HL-60/S4 treated with retinoic acid at 250 ng/mL for 4 days and 3 days (cell line): ENCODE data around the gene WASF1.
"Not testable (repeated sequence)": the region's sequence is repeated elsewhere in the genome, so short reads cannot be mapped to it uniquely, and the experiment has no call there.

Experiments used
- in situ Hi-C: fragments of 300-500 bp; cut with MboI; formaldehyde crosslinking; loops from 2 replicates; pipeline ENCODE4 v1.7.0; 2022; ENCODE audit warnings: low sequenced_read_pairs

Gene WASF1

DNA sequence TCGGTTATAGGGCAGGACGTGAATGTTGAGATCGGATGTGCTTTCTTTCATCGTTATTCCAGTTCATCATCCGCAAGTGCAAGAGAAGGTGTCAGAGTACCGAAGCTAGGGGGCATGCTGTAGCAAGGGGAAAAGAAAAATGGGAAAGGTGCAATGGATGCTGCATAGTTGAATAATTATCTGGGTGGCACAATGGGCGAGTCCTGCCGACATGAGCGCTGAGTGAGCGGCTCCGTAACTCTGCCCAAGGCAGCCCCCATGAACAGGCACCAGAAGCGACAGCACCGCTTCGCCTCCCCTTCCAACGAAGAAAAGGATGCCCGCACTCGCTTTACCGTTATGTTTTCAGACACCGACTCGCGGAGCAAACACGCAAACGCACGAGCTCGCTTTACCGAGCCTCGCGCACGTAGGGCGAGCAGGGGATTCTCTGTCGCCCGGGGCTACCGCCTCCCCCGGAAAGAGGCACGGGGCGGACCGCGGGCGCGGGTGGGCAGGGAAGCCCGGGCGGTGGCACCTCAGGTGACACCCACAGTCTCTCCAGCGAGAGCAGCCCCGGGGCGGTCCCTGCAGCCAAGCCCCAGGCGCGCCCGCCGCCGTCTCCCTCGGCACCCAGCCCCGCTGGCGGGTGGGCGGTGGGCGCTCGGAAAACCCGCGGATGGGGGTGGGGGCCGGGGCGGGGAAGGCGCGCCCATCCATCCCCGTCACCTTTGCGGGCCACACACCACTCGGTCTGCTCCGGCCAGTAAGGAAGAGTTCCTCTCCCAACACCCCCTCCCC is 654 bp downstream of the WASF1 start:
- in situ Hi-C loops = no loop called here

DNA sequence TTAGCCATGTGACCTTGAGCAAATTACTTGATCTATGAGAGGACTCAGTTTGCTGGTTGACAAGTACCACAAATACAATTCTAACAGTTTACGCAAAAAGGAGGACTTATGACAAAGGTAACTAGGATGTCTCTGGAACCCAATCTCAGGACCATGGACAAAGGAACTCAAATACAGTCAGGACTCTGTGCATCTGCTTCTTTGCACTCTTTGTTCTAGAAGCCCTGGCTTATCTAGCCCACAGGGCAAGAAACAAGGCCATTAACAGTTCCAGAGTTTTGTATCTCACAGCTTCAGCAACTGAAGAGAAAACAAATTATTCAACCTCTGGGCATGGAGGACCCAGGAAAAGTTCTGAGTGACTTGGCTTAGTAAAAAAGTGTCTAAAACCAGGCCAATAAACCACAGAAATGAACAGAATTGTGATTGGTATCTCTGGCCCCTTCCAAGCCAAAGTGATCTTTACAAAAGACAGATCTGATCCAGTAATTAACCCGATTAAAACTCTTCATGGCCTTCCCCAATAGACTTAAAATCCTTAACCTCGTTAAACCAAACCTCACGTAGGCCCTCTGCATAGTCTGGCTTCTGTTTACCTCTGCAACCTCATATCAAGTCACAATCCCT is 5.9 kb downstream of the WASF1 start:
- in situ Hi-C loops = no loop called here

GRCh38 chr6:110170081-110170480 is 9.4 kb downstream of the WASF1 start:
- in situ Hi-C loops = no loop called here

- in situ Hi-C loops = no loop called here
These were observed 21.0 kb downstream of the WASF1 start for GRCh38 chr6:110158479-110158878.

GRCh38 chr6:110147870-110148269 is 31.6 kb downstream of the WASF1 start:
- in situ Hi-C loops = no loop called here

DNA sequence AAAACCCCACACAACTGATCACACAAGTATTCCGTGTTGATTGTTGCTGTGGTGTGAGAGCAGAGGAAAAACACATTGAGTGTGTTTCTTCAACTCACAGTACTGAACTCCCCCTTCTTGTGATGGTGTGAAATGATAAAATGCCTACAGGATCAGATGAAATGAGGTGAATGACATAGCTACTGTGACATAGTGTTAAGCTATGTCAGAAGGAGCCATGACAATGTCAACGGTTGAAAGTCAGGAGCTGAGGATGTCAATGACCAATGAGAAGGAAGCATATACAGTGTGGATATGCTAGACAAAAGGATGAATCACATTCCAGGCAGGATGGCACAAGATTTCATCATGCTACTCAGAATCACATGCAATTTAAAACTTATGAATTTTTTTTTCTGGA is 38.8 kb downstream of the WASF1 start:
- in situ Hi-C loops = no loop called here

GRCh38 chr6:110139052-110139451 is 40.4 kb downstream of the WASF1 start:
- in situ Hi-C loops = no loop called here

DNA sequence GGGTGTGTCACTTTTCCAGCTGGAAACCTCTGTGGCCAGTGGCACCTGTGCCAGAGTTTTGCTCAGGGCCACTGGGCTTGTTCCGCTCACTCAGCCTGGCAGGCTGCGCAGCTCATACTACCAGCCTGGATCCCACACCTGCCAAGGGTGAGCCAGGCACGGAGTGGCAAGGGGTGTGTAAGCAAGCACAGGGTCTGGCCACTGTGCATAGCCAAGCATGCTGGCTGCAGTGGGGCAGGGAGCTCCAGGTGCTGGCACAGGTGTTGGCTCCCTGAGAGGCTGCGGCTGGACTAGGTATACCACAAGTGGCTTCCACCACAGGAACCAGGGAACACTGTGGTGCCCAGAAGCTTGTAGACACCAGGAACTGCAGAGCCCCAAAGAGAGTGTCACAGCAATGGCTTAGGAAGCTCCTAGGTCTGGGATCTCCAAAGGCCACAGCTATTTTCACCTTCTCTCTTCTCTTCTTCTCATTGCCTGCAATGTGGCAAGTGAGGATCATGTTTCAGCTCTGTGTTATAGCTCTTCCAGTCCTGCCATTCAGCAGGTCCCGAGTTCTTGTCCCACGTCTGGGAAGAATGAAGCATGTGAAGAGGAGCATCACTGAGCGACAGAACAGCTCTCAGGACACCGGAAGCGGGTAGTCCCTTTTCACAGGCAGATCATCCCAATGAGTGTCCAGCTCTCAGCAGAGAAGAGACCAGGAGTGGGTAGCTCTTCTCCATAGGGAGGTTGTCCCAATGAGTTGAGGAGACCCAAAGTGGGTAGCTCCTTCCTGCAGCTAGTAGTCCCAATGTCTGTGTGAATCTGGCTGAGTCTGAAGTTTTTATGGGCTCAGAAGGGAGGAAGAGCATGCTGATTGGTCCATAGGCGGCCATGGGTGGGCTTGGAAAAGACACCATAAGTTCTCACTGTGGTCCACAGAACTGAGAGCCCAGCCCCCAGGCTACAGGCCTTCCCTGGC is 41.3 kb downstream of the WASF1 start:
- in situ Hi-C loops = no loop called here

GRCh38 chr6:110130362-110130761 is 49.1 kb downstream of the WASF1 start:
- in situ Hi-C loops = no loop called here

- in situ Hi-C loops = no loop called here
These were observed 51.1 kb downstream of the WASF1 start for GRCh38 chr6:110128418-110128817.

GRCh38 chr6:110125361-110125760 is 54.1 kb downstream of the WASF1 start:
- in situ Hi-C loops = no loop called here

DNA sequence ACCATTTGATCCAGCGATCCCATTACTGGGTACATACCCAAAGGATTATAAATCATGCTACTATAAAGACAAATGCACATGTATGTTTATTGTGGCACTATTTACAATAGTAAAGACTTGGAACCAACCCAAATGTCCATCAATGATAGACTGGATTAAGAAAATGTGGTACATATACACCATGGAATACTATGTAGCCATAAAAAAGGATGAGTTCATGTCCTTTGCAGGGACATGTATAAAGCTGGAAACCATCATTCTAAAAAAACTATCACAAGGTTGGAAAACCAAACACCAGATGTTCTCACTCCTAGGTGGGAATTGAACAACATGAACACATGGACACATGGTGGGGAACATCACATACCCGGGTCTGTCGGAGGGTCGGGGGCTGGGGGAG is 57.8 kb downstream of the WASF1 start:
- in situ Hi-C loops = not testable (repeated sequence)

GRCh38 chr6:110116258-110116657 is 63.2 kb downstream of the WASF1 start:
- in situ Hi-C loops = no loop called here

DNA sequence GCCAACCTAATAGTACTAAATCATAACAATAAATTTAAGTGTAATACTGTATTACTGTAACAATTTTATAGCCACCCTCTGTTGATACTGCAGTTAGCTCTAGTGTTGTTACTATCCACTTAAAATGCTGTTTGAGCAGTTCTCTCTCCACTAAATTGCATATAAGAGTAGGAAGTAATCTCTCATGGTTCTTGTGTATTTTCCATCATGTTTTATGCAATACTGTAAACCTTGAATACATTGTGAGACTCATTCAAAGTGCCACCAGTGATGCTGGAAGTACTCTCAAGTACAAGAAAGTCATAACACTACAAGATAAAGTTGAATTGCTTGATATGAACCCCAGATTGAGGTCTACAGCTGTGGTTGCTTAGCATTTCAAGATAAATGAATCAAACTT is 65.5 kb downstream of the WASF1 start:
- in situ Hi-C loops = no loop called here

DNA sequence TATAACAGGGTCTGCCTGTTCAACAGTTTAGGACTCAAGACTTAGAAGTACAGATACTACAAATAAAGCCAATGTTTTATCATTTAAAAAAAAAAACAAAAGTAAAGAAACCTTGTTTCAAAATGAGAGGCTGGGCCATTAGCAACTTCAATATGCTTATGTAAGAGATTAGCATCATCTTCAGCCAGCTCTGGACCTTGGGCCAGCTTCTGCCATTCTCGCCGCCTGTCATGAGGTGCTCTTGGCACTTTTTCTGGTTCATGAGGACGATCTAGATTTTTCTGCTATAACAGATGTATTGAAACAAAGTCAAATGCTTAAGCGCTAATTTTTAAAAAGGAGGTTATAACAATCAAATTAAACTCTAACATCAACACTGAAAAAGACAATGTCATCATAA is 74.2 kb downstream of the WASF1 start:
- in situ Hi-C loops = no loop called here

GRCh38 chr6:110103260-110103659 is 76.2 kb downstream of the WASF1 start:
- in situ Hi-C loops = no loop called here

GRCh38 chr6:110102411-110102810 is 77.1 kb downstream of the WASF1 start:
- in situ Hi-C loops = no loop called here

DNA sequence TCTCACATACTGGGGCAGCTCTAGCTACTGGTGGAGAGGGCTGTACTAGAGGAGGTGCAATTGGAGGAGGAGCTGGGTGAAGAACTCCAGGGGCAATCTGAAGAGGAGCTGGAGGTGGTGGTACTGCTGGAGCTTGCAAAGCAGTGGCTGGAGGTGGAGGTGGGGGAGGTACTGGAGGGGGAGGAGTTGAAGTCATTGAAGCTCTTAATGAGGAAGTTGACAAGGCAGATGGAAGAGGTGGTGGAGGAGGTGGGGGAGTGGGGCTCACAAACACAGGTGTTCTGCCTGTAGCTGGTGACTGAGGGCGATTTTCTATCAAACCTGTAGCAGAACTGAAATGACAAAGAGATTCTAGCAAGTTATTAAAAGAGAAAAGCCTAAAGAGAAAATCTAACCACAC is 77.6 kb downstream of the WASF1 start:
- in situ Hi-C loops = no loop called here

DNA sequence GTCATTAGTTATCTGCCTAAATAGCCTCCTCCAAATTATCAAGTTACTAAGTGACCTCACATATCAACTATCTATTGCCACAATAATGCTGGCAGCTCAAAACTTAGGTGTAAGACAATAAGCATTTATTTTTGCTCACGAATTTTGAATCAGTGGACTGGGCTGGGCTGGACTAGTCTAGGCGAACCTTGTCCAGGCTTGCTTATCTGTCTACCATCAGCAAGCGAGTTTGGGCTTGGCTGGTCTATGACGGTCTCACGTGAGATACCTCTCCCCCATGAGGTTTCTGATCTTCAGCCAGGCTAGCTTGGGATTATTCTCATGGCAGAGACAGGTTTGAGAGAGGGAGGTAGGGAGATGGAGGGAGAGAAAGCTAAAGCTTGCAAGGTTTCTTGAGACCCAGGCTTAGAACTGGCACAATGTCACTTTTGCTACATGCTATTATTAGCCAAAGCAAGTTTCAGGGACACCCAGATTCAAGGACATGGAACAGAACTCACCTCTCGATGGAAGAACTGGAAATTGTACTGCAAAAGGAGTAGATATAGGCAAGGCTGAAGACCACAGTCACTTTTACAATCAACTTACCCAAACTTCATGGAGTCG is 80.9 kb downstream of the WASF1 start:
- in situ Hi-C loops = no loop called here

- in situ Hi-C loops = no loop called here
These were observed 82.0 kb downstream of the WASF1 start for GRCh38 chr6:110097443-110097842.

GRCh38 chr6:110095935-110096334 is 83.5 kb downstream of the WASF1 start:
- in situ Hi-C loops = no loop called here
